NCI-H146 treated with DMSO at 0.1 percent for 48 hours (cell line): ENCODE results near the gene NDST1.

Experiments
- DNase-seq: peaks from one replicate; lab custom pipeline; 2025; ENCODE audit not compliant: unreplicated experiment; lab: John Stamatoyannopoulos, UW

The NDST1 gene

GRCh38 chr5:150561571-150562275 is 53.8 kb downstream of the NDST1 start:
- no peak for DNase-seq

- no peak for DNase-seq
These were observed 54.9 kb downstream of the NDST1 start for GRCh38 chr5:150562832-150563231.

- no peak for DNase-seq
These were observed 57.9 kb downstream of the NDST1 start for GRCh38 chr5:150565868-150566267.

- no peak for DNase-seq
These were observed 59.2 kb downstream of the NDST1 start for GRCh38 chr5:150567031-150567717.

- no peak for DNase-seq
These were observed 60.7 kb downstream of the NDST1 start for GRCh38 chr5:150568663-150569062.

GRCh38 chr5:150570333-150570732 is 62.4 kb downstream of the NDST1 start:
- DNase-seq: no peak

- no peak for DNase-seq
These were observed 63.9 kb downstream of the NDST1 start for GRCh38 chr5:150571836-150572235.

GRCh38 chr5:150573216-150573615 is 65.3 kb downstream of the NDST1 start:
- DNase-seq: no peak

GRCh38 chr5:150573867-150574817 is 66.2 kb downstream of the NDST1 start:
- no peak for DNase-seq

GRCh38 chr5:150574818-150575547 is 67.1 kb downstream of the NDST1 start:
- no peak for DNase-seq

GRCh38 chr5:150575745-150576448 is 68.0 kb downstream of the NDST1 start:
- DNase-seq: no peak

GRCh38 chr5:150576449-150576949 is 68.6 kb downstream of the NDST1 start:
- DNase-seq: no peak

GRCh38 chr5:150577378-150578139 is 69.6 kb downstream of the NDST1 start:
- no peak for DNase-seq

GRCh38 chr5:150578781-150579461 is 71.0 kb downstream of the NDST1 start:
- DNase-seq: no peak

GRCh38 chr5:150579462-150580400 is 71.8 kb downstream of the NDST1 start:
- DNase-seq: no peak

- no peak for DNase-seq
These were observed 73.0 kb downstream of the NDST1 start for GRCh38 chr5:150580917-150581316.

- no peak for DNase-seq
These were observed 74.5 kb downstream of the NDST1 start for GRCh38 chr5:150582241-150583109.
